SKM-1 treated with dmso at 0.1 percent for 144 hours (cell line): ENCODE data around the gene PRKCE.
A peak's percentile ranks its signal among the peaks of the same experiment; 100 is the strongest.

Experiments used
- DNase-seq: peaks from one replicate; lab custom pipeline; 2025; ENCODE audit not compliant: unreplicated experiment; lab: John Stamatoyannopoulos, UW

The PRKCE gene

DNA sequence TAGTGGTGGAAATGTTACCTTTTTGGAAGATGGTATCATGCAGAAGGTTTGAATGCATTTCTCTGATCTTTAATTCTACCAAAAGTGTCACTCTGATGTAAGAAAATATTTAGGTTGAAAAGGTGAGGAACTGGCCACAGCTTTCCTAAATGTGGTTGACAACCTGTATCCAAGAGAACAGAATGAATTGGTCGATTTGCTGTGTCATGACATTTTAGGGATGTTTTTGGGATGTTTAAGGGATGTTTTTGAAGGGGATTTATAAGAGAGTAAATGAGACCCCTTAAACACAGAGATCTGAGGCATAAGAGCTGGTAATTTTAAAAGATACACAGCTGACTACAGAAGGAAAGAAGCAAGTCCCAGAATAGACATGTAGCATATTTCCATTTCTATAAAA, 375.0 kb downstream of the PRKCE start:
- no peak for DNase-seq

DNA sequence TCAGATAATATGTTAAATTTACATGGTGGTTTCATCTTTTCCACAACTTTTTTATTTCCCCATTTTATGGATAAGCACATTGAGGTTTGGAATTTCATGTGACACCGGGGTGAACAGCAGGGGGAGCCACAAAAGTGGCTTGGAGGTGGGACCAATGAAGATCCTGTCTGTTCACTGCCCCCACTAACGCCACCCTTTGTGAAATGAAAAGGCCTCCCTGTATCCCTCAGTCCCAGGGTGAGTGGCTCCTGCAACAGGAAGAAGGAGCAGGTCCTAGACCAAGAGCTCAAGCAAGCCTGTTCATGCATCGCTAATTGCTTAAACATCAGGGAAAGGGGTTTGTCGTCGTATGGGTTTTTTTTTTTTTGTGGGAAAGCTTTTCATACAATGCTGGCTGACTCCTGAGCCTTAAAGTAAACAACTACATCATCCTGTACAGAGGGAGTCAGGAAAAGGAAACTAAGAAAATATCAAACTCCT, 377.9 kb downstream of the PRKCE start:
- DNase-seq = no peak

DNA sequence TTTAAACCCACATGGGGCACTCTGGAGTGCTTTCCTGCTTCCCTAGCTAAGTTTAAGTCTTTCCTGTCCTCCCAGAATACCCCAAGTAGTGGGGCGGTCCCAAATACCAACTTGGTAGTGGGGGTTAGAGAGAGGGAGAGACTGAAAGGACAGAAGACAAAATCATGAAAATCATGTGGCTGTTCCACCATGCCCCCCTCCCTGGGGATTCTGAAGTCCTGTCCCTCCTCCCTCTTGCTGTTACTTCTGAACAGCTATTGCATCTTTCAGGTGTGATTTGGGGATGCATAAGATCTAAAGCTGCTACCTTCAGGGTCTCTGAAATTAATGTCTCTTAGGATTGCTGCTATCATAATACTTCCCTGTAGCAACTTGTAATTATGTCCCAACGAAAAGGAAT, 378.9 kb downstream of the PRKCE start:
- no peak for DNase-seq

DNA sequence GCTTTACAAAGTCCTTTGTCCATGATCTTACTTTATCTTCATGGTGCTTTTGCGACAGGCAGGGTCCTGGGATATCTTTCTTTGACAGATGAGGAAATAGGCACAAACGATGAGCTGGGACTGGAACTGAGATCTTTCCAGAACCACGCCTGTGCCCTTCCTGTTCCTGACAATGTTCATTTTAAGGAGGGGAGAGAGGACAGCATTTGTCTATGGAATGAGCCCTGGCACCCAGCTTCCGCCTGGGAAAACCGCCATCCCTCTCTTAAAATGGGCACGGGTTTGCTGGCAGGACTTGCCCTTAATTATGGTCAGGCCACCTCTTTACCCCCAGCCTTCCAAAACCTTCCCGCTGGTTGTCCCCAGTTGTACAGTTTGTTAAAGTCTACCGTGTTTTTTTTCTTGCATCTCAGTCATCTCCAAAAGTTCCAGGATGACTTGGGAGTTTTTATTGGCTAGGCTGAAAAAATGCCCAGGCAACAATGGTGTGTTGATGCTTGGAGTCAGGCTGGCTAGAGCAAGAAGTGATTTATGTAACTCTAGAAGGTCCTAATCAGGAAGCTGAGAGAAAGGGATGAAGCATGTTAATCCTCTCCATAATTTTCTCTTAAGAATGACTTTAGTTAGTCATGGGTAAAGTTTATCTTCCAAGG, 380.8 kb downstream of the PRKCE start:
- no peak for DNase-seq

DNA sequence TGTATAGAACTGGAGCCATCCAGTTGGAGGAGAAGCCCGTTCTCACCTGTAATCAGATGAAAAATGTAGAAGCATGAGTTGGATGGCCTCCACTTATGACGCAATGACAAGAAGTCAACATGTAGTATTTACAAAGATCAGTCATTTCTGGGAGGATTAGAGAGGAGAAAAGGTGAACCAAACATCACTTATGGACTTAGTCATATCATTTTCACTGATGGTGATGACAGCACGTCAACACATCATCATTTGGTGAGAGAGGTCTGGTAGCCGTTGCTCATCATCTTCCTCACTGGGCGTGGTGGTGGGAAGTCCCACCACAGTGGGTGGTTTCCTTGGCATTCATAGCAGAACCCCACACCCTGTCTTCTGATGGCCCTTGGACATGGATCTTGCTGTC, 381.5 kb downstream of the PRKCE start:
- no peak for DNase-seq

DNA sequence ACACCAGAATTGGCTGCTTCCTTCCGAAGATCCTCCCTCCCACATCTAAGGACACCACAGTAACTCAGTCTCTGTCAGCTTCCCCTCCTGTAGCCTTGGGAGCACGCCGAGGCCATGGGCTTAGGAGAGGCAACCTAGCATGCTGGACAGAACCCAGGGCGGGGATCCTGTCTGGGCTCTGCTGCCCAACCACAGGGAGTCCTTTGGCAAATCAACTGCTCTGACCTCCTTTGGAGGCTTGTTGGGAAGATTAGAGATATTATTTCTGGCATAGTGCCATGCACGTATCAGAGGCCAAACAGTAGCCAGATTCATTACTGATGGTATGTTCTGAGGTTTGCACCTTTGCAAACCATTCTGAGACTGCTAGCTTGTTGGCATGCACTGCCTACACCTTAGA, 383.1 kb downstream of the PRKCE start:
- DNase-seq = no peak

DNA sequence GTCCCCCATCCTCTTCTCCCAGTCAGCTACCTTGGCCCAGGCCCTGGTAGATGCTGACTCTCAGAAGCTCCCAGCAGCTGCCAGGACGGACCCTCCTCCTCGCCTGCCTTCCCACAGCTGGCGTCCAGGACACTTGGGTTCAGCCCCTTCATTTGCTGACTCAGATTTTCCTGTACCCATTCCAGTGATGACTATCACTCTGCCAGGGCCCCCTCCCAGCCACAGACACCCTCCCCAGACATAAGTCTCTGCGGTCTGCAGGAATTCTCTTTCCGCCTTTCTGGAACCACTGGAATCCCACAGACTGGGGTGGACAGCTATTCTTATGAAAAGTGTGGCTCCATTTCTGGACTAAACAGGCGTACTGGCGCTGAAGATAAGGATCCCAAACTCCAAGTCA, 385.5 kb downstream of the PRKCE start:
- DNase-seq = no peak

DNA sequence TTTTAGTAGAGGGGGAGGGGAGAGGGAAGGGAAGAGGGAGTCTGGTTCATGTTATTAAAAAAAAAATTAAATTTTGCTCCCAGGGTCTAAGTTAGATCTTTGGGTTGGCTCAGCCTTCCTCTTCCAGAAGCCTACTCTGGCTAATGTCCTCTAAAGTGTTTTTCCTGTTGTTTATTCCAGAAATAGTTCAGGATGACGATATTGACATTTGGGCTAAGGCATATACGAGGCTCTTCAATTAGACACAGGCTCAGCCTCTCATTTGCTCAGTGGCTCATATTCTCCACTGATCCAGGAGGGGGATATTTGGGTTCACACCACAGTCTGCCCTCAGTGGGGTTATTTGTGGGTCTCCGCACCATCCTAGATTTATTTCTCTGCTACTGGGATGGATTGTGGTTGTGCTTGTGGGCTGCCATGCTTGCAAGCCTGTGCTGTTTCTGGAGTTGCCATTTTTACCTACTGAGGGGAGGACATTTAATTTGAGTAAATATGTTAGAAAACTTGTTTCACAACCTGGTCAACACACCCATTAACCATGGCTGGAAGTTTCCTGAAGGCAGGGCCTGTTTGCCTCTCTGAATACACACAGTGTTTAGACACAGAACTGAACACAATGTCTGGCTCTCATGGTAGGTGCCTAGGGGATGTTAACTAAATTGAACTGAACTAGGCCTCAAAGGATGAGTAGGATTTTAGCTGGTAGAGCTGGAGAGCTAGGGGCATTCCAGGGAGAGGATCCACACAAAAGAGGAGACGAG, 388.2 kb downstream of the PRKCE start:
- no peak for DNase-seq

DNA sequence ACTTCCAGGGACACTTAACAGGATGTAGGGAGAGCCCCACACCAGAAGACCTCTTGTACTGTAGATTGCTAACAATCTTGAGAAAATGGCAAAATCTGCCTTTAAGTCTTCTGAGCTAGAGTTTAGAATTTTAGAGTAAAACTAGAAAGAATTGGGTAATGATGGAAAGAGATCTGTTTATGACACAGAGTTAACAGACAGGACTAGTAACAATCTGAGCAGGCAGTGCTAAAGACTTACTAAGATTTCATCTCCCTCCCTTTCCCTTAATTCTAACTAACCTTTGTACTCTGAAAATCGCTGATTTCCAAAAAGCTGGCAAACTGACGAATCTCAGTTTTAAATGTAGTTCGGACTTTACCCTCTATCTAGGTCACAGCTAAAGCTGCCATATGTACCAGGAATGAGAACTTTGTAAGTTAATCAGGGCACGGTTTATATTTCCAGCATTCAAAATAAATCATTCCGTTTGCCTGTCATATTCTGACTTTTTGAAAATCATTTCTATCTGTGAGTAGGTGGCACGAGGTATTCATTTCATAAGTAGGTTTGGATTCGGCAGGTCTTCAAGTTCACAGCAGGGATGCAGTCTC, 389.2 kb downstream of the PRKCE start:
- no peak for DNase-seq

DNA sequence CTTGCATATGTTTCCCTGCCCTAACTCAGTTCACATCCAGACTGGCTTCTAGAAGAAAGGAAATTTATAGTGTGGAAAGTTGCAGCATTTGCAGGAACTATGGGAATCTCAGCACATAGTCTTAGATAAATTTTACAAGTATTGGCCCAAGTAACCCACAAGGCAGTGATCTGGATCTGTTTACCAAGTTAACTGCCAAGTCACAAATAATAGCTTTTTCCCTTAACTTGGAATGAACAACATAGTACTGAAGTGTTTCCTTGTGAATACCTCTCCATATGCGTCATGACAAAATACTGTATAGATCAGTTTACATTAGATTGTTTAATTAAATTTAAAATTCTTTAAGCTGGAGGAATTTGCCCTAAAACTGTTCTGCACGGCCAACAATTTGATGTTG, 390.0 kb downstream of the PRKCE start:
- no peak for DNase-seq

DNA sequence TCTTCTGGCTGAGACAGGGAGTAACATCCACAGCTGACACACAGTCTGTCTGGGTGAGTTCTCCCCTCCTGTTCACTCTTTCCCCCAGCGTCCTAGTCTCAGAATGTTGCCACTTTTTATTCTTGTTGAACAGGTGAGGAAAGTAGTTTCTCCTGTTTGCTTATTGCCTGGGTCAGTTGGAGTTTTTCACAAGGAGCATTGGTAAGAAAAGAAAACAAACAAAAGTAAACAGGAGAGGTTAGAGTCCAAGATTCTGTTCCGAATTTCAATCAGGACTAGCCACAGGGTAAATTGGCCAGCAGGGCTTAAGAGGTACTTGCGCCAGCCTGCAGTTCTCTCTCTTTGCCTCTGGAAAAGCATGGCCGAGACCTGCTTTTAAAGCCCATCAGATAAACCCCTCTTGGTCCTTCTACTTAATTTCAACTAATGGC, 390.7 kb downstream of the PRKCE start:
- DNase-seq = no peak

DNA sequence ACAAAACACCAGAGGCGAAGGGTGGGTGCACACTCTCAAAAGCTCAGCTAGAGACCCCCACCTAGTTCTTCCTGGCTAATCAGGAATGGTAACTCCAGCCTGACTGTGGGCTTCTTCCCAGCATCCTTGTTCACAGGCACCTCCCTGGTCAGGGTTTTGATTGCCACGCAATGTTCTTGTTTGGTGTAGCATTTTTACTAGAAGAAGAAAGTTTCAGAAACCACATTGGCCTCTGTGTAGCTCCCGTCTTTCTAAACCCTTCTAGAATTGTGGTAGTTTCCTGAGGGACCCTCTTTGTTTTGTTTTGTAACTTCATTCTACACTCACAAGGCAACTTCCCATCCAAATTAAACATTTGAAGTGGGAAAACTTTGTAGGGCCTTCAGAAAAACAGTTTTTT, 391.2 kb downstream of the PRKCE start:
- no peak for DNase-seq

DNA sequence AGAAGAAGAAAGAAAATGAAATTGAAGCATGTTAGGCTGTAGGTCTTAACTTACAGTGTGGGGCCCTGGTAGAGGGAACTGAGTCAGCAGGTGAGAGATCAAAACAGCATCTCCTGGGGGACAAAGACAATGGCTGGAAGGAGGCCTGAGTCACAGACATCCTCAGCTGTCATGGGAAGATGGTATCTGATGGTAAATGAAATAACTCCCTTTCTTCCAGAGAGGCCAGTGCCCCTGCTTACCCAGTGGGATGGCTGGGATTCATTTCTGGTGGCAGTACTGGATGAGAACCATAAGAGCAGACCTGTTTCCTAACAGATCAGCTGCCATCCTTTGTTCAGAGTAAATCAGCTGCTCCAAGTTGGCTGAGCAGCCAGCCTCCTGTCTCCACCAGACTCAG, 394.4 kb downstream of the PRKCE start:
- DNase-seq = no peak

DNA sequence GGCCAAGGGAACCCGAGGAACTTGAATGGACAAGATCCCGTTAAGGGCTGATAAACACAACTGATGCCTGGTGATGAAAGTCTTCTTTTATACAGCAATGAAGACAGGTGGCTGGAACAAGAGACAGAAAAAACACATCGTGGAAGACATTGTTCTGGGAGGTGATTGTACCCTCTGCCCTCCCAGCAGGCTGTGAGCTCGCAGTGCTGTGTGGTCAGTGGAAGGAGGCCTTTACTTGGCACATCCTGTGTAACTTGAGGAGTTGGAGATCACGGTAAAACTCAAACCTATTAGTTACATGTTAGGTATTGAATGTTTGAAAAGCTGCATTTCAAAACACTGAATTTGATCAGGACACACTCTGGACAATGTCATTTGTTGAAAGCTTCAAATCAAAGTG, 395.8 kb downstream of the PRKCE start:
- DNase-seq = no peak

DNA sequence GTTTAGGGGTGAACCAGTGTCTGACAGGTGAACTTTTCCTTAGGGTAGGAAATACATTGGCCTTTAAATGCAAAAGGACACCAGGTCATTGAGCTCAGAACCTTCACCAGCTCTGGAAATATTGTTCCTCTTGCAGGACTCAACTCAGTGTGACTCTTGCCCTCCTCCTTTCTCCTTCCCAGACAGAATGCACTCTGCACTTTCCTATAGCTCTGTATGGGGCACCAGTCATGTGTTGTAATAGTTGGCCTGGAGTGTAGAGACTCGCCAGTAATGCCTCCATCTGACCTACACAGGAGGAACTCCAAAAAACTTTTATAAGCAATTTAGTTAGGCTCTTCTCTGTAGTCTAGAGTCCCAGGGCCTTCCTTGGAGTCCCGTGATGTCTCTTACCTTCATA, 397.2 kb downstream of the PRKCE start:
- no peak for DNase-seq

DNA sequence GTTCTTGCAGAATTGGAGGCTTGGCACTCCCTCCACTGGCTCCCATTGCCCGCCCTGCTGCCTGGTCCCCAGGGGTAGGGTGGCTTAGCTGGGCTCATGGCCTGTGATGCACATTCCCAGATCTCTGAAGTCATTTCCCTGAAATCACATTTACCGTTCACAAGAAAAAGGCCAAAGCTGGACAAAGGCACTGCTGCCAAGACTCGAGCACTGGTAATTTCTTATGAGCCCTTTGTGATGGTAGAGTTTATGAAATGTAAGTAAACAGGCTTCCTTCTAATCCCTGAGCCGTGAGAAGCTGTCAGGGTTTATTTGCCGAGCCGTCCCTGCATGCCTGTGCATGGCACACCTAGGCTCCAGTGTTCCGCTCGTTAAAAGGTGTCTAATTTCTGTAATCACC, 398.6 kb downstream of the PRKCE start:
- DNase-seq = no peak

DNA sequence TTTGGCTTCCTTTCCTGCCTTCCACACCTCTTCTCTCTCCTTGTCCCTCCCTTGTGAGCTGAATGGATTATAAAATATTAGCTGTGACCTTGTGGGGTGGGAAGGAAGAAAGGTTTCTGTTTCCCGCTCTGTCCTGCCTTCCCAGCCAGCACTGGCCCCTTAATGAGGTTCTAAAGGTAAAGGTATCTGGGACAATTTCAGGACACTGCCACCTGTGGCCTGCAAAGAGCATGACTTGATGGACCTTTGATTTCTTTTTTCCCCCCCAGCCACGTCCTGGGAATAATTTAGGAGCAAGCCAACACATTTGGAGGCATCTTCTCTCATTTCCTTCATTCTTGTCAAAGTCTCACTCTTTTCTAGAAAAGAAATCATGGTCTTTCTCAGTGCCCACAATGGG, 399.0 kb downstream of the PRKCE start:
- DNase-seq = no peak

DNA sequence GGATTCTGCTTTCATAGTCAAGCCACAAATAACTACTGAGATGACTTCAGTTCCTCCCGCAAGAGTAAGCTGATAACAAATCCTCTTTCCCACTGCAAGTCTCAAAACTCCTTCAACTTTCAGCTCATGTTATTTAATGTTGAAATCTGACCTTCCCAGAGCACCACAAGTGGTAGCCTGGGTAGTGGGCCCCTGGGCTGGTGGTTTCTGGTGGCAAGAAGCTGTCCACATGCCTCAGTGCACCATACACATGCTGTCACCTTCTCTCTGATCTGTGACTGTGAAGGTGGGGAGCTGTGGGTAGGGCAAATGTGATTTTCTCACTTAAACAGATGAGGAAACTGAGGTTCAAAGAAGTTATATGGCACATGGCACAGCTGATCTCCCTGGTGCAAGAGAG, 399.6 kb downstream of the PRKCE start:
- no peak for DNase-seq

DNA sequence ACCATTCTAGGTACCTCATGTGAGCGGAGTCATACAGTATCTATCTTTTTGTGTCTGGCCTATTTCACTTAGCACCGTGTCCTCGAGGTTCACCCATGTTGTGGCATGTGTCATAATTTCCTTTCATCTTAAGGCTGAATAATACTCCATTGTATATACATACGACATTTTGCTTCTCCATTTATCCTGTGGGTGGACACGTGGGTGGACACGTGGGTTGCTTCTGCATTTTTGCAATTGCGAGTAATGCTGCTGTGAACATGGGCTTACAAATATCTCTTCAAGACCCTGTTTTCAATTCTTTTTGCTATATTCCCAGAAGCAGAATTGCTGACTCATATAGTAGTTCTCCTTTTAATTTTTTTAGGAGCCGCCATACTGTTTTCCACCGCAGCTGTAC, 402.1 kb downstream of the PRKCE start:
- no peak for DNase-seq

DNA sequence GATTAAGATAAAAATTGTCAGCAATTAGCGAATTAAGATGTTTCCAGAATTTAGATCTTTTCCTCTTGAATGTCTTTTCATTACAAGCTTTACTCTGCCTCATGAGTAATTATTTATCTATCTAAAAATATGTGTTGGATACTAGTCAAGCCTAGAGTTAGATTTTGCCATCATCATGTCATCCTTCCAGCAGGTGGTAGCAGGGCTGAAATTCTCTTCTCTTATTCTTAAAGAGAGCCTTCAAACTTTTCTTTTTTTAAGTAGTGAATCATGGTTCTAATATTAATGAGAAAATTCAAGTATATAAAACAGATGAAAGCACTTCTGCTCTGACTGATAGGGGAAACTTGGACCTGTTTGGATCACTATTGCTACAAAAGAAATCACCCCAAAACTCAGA, 405.1 kb downstream of the PRKCE start:
- DNase-seq = no peak

DNA sequence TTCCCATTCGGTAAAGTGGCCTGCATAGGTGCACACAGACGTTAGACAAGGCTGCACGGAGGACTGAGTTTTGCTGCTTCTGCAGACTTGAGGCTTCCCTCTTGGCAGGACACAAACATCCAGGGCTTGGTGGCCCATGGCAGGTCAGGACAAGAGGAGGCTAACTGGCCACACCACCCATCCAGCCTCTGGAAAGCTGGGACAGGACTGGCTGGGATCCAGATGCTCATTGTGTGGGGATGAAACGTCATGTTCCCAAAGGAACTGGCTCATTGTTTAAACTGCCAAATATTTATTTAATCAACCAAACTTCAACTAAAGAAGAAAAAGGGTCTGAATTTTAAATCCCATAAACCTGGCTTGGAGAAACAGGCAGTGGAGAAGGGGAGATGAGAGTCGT, 406.7 kb downstream of the PRKCE start:
- DNase-seq = no peak

DNA sequence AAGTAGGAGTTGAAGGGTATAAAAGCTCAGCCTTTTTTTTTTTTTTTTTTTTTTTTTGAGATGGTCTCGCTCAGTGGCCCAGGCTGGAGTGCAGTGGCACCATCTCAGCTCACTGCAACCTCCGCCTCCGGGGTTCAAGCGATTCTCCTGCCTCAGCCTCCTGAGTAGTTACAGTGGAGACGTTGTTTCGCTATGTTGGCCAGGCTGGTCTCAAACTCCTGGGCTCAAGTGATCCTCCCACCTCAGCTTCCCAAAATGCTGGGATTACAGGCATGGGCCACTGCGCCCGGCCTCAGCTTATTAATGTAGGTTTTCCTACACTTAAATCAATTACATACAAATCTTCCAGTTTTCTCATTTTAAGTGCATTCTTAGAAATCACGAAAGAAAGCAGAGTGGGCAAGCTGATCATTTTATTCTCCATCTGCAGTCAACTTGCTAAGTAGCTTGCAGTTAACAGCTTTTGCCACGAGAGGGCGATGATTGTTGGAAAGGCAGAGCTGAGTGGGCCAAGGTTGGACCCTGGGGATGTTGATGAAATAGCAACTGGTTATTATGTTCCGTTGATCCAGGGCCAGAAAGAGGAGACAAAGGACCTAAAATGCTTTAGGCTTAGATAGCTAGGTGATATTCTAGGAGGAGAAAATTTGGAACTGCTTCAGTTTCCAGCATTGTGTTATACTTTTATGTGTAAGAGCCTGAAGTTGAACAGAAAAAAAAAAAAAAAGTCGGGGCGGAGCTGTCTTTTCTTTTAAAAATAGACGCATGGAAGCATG, 411.4 kb downstream of the PRKCE start:
- DNase-seq = peak; percentile 24
